Nephron progenitor cell (in vitro differentiated cells): ENCODE measurements around the gene MTG1.
A peak's percentile ranks its signal among the peaks of the same experiment; 100 is the strongest.
"Not testable (repeated sequence)": the region's sequence is repeated elsewhere in the genome, so short reads cannot be mapped to it uniquely, and the experiment has no call there.

Experiments used
- DNase-seq: peaks from one replicate; pipeline ENCODE4 v3.0.0; 2021
- H3K27ac Mint-ChIP-seq: 2 replicates; pipeline ENCODE4 v1.8.0; 2021; ENCODE audit warnings: mild to moderate bottlenecking, moderate library complexity, mixed read lengths
- H3K27me3 Mint-ChIP-seq: 2 replicates; pipeline ENCODE4 v1.8.0; 2021; ENCODE audit warnings: mild to moderate bottlenecking, low read depth, mixed read lengths; ENCODE audit not compliant: poor library complexity
- H3K36me3 Mint-ChIP-seq: 2 replicates; pipeline ENCODE4 v1.8.0; 2021; ENCODE audit warnings: low read depth, mixed read lengths
- H3K4me1 Mint-ChIP-seq: 2 replicates; pipeline ENCODE4 v1.8.0; 2021; ENCODE audit warnings: mixed read lengths
- H3K4me3 Mint-ChIP-seq: 2 replicates; pipeline ENCODE4 v1.8.0; 2021; ENCODE audit warnings: mild to moderate bottlenecking, moderate library complexity, mixed read lengths
- H3K9me3 Mint-ChIP-seq: 2 replicates; pipeline ENCODE4 v1.8.0; 2021; ENCODE audit warnings: mild to moderate bottlenecking, moderate library complexity, mixed read lengths
- CTCF ChIP-seq: fragments of 200-600 bp; sonication (generic); IDR thresholded peaks from 2 replicates; pipeline ENCODE4 v1.5.0; 2021; ENCODE audit warnings: antibody characterized with exemption

The MTG1 gene

DNA sequence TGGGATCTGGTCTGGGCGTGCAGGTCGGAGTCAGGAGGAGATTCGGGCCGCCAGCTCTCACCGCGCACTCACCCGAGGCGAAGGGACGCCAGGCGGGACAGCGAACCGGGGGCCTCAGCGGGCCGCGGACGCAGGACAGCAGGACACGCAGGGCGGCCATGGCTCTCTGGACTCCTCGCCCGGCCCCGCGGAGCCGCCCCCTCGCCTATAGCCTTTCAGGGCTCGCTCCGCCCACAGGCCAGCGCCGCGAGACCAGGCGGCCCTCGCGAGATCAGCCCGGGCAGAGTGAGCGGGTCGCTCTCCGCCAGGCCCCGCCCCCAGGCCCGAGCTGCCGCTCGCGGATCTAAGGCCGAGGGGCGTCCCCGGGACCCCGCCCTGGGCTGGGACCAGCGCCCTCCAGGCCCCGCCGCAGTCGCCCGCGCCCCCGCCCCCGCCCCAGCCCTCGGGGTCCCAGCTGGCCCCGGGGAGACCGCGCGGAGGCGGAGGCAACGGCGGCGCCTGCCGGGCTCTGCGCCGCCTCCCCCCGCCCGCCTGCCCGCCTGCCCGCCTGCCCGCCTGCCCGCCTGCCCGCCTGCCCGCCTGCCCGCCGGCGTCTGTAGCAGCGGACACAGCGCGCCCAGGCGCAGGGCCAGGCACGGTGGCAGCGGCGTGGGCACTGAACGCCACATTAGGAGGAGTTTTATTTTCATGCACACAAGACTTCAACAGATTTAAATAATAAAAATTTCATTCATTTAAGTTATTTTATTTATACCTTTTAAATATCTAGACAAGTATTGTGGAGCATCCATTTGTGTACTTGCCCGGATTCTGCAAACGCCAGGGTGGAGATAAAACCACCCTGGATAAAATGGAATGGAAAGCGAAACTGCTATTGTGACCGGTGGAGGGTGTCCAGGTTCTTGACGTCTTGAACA, 20.5 kb upstream of the MTG1 start, which contains the start of gene ECHS1:
Gene ECHS1, minus strand, starts transcription at position 181 of the 917 bp plus-strand sequence. Its CDS starts 21 bp downstream, at position 160.
- TF ChIP-seq CTCF: no peak
- no peaks in the 10 kb centered on the region for H3K9me3 Mint-ChIP-seq
- peaks cover 13% of the 10 kb centered on the region for H3K36me3 Mint-ChIP-seq
- peak; percentile 99 for DNase-seq
- peaks cover 44% of the 10 kb centered on the region for H3K27me3 Mint-ChIP-seq
- peaks cover 41% of the 10 kb centered on the region for H3K4me1 Mint-ChIP-seq
- H3K4me3 Mint-ChIP-seq: peak within 1 kb of the TSS; percentile 95
- H3K27ac Mint-ChIP-seq: peak within 1 kb of the TSS; percentile 77

DNA sequence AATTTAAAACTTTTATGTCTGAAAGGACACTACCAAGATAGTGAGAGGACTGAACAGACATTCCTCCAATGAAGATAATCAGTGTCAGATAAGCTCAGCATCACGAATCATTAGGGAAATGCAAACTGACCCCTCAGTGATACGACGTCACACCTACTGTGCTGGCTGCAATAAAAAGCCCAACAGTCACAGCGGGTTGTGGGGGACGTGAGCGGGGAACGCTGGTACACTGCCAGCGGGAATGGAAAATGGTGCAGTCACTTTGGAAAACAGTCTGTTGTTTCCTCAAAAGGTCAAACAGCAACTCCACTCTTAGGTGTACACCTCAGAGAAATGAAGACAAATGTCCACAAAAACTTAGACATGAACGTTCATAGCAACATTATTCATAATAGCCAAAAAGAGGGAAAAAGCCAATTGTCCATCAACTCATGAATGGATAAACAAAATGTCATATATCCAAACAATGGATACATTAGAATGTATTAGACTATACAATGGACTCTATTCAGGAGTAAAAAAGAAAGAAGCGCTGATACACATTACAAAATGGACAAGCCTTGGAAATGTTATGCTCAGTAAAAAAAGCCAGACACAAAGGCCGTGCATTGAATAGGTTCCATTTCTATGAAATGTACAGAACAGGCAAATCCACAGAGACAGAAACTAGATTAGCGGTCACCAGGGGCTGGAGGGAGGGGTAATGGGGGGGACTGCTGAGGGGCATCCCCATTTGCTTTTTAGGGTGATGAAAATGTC, 18.4 kb upstream of the MTG1 start:
- Mint-ChIP-seq H3K27me3 (peaks cover 55% of the 10 kb centered on the region), H3K4me1 (peaks cover 35% of the 10 kb centered on the region), H3K27ac (no peak overlapping the region), H3K4me3 (peak overlapping the region; percentile 36), H3K36me3 (peaks cover under 1% of the 10 kb centered on the region), H3K9me3 (no peaks in the 10 kb centered on the region)
- no peak for DNase-seq
- no peak for TF ChIP-seq CTCF

GRCh38 chr10:133376183-133376582, 17.8 kb upstream of the MTG1 start:
- not testable (repeated sequence) for DNase-seq, H3K9me3 Mint-ChIP-seq, H3K36me3 Mint-ChIP-seq, H3K27ac Mint-ChIP-seq
- Mint-ChIP-seq H3K4me3 (peak overlapping the region; percentile 39), H3K4me1 (peaks cover 35% of the 10 kb centered on the region), H3K27me3 (peaks cover 61% of the 10 kb centered on the region)

DNA sequence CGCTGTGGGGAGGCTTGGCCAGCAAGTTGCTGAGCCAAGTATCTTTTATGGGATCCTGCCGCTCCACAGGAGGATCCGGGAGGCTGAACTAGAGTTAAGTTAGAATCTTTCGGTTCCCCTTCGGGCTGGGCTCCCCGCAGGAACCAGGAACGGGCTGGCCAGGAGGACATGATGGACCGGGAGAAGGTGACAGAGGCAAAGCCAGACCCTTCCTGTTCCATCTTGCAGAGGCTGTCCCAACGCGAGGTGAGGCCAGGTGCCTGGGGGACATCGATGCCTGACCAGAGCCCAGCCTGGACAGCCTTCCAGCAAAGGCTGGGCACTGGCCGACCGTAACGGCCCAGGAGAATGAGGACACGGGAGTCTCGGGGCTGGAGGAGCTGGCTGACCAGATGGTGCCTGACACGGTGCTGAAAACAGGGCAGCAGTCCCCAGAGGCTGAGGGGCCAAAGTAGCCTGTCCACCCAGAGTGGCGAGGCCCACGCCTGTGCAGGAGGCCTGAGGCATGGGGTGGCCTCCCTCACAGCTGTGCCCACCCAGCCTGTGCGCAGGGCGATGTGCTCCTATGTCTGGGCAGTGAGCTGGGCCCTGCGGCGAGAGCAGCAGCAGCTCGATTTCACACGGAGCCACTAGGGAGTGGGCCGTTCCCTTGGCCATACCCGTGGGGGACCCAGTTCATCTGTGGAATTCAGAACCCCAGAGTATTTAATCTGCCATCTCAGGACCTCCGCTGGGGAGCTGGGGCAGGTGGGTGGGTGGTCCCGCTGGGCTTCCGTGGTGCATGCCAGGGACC, 16.7 kb upstream of the MTG1 start:
- Mint-ChIP-seq H3K4me1 (peaks cover 35% of the 10 kb centered on the region), H3K27me3 (peaks cover 71% of the 10 kb centered on the region), H3K27ac (no peak overlapping the region), H3K9me3 (no peaks in the 10 kb centered on the region), H3K36me3 (peaks cover 5% of the 10 kb centered on the region), H3K4me3 (peak overlapping the region; percentile 48)
- DNase-seq: no peak
- no peak for TF ChIP-seq CTCF

- peak overlapping the region; percentile 80 for H3K4me3 Mint-ChIP-seq
- no peak for DNase-seq
- H3K27me3 Mint-ChIP-seq: peaks cover 78% of the 10 kb centered on the region
- H3K27ac Mint-ChIP-seq: no peak overlapping the region
- H3K36me3 Mint-ChIP-seq: peaks cover 5% of the 10 kb centered on the region
- no peak for TF ChIP-seq CTCF
- peaks cover 35% of the 10 kb centered on the region for H3K4me1 Mint-ChIP-seq
- H3K9me3 Mint-ChIP-seq: no peaks in the 10 kb centered on the region
These were observed 16.1 kb upstream of the MTG1 start for GRCh38 chr10:133377818-133378250.
